Lower lobe of right lung (tissue), 2 donors: ENCODE data around the gene SLMAP. TPM values are rescaled to one million over a fixed set of nuclear protein-coding genes. Genes with fewer than 3 reads are reported as not detected.

Source experiments
- ATAC-seq, 2 donors: fragments of 200-7000 bp; cut with Tn5 transposase; one replicate each; pipeline ENCODE4 v1.9.1; 2020 to 2022; ENCODE audit warnings: mild to moderate bottlenecking in 2 of 2, moderate library complexity in 2 of 2
- DNase-seq: peaks from one replicate; pipeline ENCODE4 v3.0.0-alpha.2; 2020
- H3K27ac ChIP-seq: fragments of 200-600 bp; one replicate; pipeline ENCODE4 v1.8.0; 2022
- H3K27me3 ChIP-seq: fragments of 200-600 bp; one replicate; pipeline ENCODE4 v1.8.0; 2022; ENCODE audit warnings: low read depth
- H3K36me3 ChIP-seq: fragments of 200-600 bp; one replicate; pipeline ENCODE4 v1.8.0; 2022; ENCODE audit warnings: mild to moderate bottlenecking
- H3K4me1 ChIP-seq: fragments of 200-600 bp; one replicate; pipeline ENCODE4 v1.8.0; 2022
- H3K4me3 ChIP-seq: fragments of 200-600 bp; one replicate; pipeline ENCODE4 v1.8.0; 2022; ENCODE audit warnings: mild to moderate bottlenecking
- H3K9me3 ChIP-seq: fragments of 200-600 bp; one replicate; pipeline ENCODE4 v1.8.0; 2022
- CTCF ChIP-seq: fragments of 200-600 bp; IDR thresholded peaks from one replicate; pipeline ENCODE4 v1.8.0; 2022; ENCODE audit warnings: antibody characterized with exemption, mild to moderate bottlenecking
- intact Hi-C: fragments of 100-400 bp; cut with DNase I; formaldehyde crosslinking; loops from one replicate; pipeline ENCODE4 v1.11.0; 2022
- total RNA-seq: library from RNA; stranded (reverse); fragmentation: NEBNext Ultra II Directional; extraction: Animal tissue kit (Norgen Biotek cat#: 25700); gene quantifications from one replicate; pipeline ENCODE4 v1.2.1, GENCODE V29; 2021
- donor health status: DM: no; HTN: yes; CAD: no; lungs with severe emphysema.

Gene SLMAP
- total RNA-seq, 1 donor from 2014 or later = 66.3 TPM

GRCh38 chr3:57758686-57759085, 2.6 kb downstream of the SLMAP start:
- H3K27ac ChIP-seq = no peak overlapping the region
- H3K36me3 ChIP-seq = no peaks in the 10 kb centered on the region
- peak overlapping the region; percentile 95 for H3K4me3 ChIP-seq
- no peak for ATAC-seq
- no peaks in the 10 kb centered on the region for H3K9me3 ChIP-seq
- DNase-seq = no peak
- H3K4me1 ChIP-seq = peaks cover 59% of the 10 kb centered on the region
- intact Hi-C loops = no loop called here
- H3K27me3 ChIP-seq = no peaks in the 10 kb centered on the region
- no peak for TF ChIP-seq CTCF

GRCh38 chr3:57764794-57765193, 8.7 kb downstream of the SLMAP start:
- Histone ChIP-seq H3K4me1 (peaks cover 43% of the 10 kb centered on the region), H3K36me3 (peaks cover 7% of the 10 kb centered on the region), H3K27me3 (no peaks in the 10 kb centered on the region), H3K4me3 (no peak overlapping the region), H3K27ac (no peak overlapping the region), H3K9me3 (no peaks in the 10 kb centered on the region)
- DNase-seq = no peak
- ATAC-seq = no peak
- intact Hi-C loops = no loop called here
- TF ChIP-seq CTCF = no peak

- intact Hi-C loops = no loop called here
- ATAC-seq (no peak), DNase-seq (no peak)
- Histone ChIP-seq H3K9me3 (no peaks in the 10 kb centered on the region), H3K4me3 (no peak overlapping the region), H3K27ac (no peak overlapping the region), H3K4me1 (peaks cover 14% of the 10 kb centered on the region), H3K36me3 (peaks cover 7% of the 10 kb centered on the region), H3K27me3 (no peaks in the 10 kb centered on the region)
- TF ChIP-seq CTCF = no peak
These were observed 12.5 kb downstream of the SLMAP start for GRCh38 chr3:57768595-57768994.

GRCh38 chr3:57770009-57770827, 14.1 kb downstream of the SLMAP start:
- Histone ChIP-seq H3K4me1 (peaks cover 4% of the 10 kb centered on the region), H3K9me3 (no peaks in the 10 kb centered on the region), H3K27ac (no peak overlapping the region), H3K4me3 (no peak overlapping the region), H3K36me3 (peaks cover 7% of the 10 kb centered on the region), H3K27me3 (no peaks in the 10 kb centered on the region)
- ATAC-seq = peak in 1 of 2 donors; percentile 36
- intact Hi-C loops = no loop called here
- DNase-seq = no peak
- no peak for TF ChIP-seq CTCF

GRCh38 chr3:57772251-57772650, 16.1 kb downstream of the SLMAP start:
- no peak for ATAC-seq

More at GRCh38 chr3:57772251-57772650, 16.1 kb downstream of the SLMAP start:
- H3K4me3 ChIP-seq = no peak overlapping the region
- no peak for DNase-seq
- no peaks in the 10 kb centered on the region for H3K27me3 ChIP-seq
- intact Hi-C loops = no loop called here
- H3K4me1 ChIP-seq = peaks cover 4% of the 10 kb centered on the region
- peaks cover 2% of the 10 kb centered on the region for H3K36me3 ChIP-seq
- no peak overlapping the region for H3K27ac ChIP-seq
- H3K9me3 ChIP-seq = no peaks in the 10 kb centered on the region
- TF ChIP-seq CTCF = no peak
